Ishikawa (cell line): Measurements from ENCODE around the gene CYP11A1.

Experiments used
- CEBPB ChIP-seq: IDR thresholded peaks from 2 replicates; pipeline ENCODE4 v1.6.1; 2012
- CREB1 ChIP-seq: IDR thresholded peaks from 2 replicates; pipeline ENCODE4 v1.6.1; 2012; ENCODE audit warnings: low read depth
- EGR1 ChIP-seq: IDR thresholded peaks from 2 replicates; pipeline ENCODE4 v1.6.1; 2012
- EP300 ChIP-seq: IDR thresholded peaks from 2 replicates; pipeline ENCODE4 v1.6.1; 2012; ENCODE audit warnings: borderline replicate concordance
- FOXM1 ChIP-seq: IDR thresholded peaks from 2 replicates; pipeline ENCODE4 v1.6.1; 2012; ENCODE audit warnings: low read depth, borderline replicate concordance
- NFIC ChIP-seq: IDR thresholded peaks from 2 replicates; pipeline ENCODE4 v1.6.1; 2012
- RAD21 ChIP-seq: IDR thresholded peaks from 2 replicates; pipeline ENCODE4 v1.6.1; 2012; ENCODE audit warnings: low read depth
- TAF1 ChIP-seq: IDR thresholded peaks from 2 replicates; pipeline ENCODE4 v1.6.1; 2012; ENCODE audit warnings: low read depth, mild to moderate bottlenecking
- TCF12 ChIP-seq: IDR thresholded peaks from 2 replicates; pipeline ENCODE4 v1.6.1; 2012; ENCODE audit warnings: low read depth
- TEAD4 ChIP-seq: IDR thresholded peaks from 2 replicates; pipeline ENCODE4 v1.6.1; 2012
- YY1 ChIP-seq: IDR thresholded peaks from 2 replicates; pipeline ENCODE4 v1.6.1; 2012; ENCODE audit warnings: low read depth
- ZBTB7A ChIP-seq: IDR thresholded peaks from 2 replicates; pipeline ENCODE4 v1.6.1; 2012; ENCODE audit warnings: low read depth
- TF ChIP-seq, protein P1 (sequence below): IDR thresholded peaks from 2 replicates; pipeline ENCODE4 v1.6.1; 2012
- TF ChIP-seq, protein P2 (sequence below): IDR thresholded peaks from 2 replicates; pipeline ENCODE4 v1.6.1; 2012; ENCODE audit warnings: low read depth, mild to moderate bottlenecking
- TF ChIP-seq, protein P3 (sequence below): IDR thresholded peaks from 2 replicates; pipeline ENCODE4 v1.6.1; 2012

The CYP11A1 gene

DNA sequence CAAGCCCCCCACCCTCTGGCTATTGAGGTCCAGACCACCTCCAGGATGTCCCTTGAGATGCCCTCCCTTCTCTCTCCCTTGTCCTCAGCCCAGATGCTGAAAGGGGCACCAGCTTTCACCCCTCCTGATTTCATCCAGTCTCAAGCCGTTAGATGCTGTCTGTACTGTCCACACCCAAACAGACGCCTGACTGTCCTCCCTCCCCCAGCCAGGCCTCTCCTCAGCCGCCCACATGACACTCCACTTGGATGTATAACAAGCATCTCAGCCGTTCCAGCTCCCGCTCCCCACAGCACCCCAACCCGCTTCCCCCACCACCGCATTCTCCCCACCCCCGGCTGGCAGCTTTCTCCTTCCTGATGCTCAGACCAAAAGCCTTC is 25.0 kb upstream of the CYP11A1 start:
- no peak for TF ChIP-seq YY1
- no peak for TF ChIP-seq CEBPB
- no peak for TF ChIP-seq NFIC
- TF ChIP-seq EGR1 = no peak
- TF ChIP-seq EP300 = no peak
- no peak for TF ChIP-seq FOXM1
- TF ChIP-seq CREB1 = no peak
- TF ChIP-seq, protein P1, sequence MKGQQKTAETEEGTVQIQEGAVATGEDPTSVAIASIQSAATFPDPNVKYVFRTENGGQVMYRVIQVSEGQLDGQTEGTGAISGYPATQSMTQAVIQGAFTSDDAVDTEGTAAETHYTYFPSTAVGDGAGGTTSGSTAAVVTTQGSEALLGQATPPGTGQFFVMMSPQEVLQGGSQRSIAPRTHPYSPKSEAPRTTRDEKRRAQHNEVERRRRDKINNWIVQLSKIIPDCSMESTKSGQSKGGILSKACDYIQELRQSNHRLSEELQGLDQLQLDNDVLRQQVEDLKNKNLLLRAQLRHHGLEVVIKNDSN = no peak
- TF ChIP-seq TEAD4 = no peak

DNA sequence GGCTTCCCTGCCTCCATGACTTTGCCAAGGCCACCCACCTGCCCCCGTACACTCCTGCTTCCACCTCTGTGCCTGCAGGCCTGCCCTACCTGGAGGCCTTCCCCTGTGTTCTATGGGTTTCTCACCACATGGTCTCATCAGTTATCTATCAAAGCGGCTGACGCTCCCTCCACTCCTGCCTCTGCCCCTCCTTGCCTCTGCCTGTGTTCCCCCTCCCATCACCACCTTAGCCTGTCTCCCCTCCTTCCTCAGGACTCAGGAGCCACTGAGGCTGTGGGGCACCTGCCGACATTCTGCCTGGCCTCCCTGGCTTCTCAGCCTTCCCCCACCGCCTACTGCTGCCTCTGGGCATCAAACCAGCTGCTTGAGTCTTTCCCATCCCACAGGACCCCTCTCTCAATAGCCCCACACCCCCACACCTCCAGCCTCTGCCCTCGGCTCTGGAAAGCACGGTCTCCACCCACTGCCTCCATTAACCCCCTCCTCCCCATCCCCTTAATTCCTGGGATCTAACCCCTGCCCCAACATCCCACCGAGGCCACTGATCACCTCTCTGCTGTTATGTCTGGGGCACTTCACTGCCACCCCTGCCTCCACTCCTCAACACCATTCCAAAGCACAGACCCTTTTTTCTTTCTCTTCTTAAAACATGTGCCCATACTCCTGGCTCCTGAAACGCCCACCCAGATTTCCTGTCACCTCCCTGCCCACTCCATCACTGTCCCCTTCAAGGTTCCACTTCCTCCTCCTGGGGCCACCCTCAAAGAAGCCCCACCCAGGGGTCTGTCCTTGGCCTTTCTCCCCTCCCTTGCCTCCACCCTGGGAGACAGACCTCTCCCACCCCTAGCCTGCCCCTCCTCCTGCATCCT is 24.4 kb upstream of the CYP11A1 start:
- TF ChIP-seq CEBPB (no peak), TAF1 (no peak), RAD21 (no peak), YY1 (no peak), CREB1 (no peak), FOXM1 (no peak), TEAD4 (no peak), NFIC (no peak), TCF12 (no peak), EGR1 (no peak), ZBTB7A (no peak), EP300 (no peak)
- TF ChIP-seq, protein P2, sequence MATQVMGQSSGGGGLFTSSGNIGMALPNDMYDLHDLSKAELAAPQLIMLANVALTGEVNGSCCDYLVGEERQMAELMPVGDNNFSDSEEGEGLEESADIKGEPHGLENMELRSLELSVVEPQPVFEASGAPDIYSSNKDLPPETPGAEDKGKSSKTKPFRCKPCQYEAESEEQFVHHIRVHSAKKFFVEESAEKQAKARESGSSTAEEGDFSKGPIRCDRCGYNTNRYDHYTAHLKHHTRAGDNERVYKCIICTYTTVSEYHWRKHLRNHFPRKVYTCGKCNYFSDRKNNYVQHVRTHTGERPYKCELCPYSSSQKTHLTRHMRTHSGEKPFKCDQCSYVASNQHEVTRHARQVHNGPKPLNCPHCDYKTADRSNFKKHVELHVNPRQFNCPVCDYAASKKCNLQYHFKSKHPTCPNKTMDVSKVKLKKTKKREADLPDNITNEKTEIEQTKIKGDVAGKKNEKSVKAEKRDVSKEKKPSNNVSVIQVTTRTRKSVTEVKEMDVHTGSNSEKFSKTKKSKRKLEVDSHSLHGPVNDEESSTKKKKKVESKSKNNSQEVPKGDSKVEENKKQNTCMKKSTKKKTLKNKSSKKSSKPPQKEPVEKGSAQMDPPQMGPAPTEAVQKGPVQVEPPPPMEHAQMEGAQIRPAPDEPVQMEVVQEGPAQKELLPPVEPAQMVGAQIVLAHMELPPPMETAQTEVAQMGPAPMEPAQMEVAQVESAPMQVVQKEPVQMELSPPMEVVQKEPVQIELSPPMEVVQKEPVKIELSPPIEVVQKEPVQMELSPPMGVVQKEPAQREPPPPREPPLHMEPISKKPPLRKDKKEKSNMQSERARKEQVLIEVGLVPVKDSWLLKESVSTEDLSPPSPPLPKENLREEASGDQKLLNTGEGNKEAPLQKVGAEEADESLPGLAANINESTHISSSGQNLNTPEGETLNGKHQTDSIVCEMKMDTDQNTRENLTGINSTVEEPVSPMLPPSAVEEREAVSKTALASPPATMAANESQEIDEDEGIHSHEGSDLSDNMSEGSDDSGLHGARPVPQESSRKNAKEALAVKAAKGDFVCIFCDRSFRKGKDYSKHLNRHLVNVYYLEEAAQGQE = no peak
- TF ChIP-seq, protein P1 = no peak
- TF ChIP-seq, protein P3, sequence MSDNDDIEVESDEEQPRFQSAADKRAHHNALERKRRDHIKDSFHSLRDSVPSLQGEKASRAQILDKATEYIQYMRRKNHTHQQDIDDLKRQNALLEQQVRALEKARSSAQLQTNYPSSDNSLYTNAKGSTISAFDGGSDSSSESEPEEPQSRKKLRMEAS = no peak

DNA sequence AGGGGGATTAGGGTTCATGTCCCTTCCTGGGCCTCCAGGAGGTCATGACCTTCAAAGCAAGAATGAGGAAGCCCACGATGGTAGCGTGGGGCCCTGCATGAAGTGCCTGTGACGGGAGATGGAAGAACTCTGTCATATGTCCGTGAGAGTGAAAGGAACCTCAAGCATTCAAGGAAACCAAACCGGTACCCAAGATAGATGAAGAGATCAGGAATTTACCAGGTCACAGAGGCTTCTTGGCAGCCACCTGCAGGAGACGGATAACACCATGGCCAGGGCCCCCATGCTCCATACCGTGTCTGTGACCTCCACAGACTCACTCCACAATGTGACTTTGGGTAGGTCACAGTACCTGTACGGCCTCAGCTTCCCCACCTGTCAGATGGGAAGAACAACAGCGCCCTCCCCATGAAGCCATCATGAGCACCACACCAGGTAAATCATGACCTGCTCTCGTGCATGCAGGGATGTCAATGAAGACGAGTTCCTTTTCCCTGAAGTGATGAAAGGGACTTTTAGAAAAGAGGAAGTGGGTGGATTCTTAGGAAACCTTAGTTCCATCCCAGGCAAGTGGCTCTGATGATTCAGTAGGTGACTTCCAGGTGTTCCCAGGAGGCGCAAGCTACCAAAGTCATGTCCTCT is 23.3 kb upstream of the CYP11A1 start:
- TF ChIP-seq CREB1 (no peak), CEBPB (no peak)
- TF ChIP-seq, protein P2 = no peak

DNA sequence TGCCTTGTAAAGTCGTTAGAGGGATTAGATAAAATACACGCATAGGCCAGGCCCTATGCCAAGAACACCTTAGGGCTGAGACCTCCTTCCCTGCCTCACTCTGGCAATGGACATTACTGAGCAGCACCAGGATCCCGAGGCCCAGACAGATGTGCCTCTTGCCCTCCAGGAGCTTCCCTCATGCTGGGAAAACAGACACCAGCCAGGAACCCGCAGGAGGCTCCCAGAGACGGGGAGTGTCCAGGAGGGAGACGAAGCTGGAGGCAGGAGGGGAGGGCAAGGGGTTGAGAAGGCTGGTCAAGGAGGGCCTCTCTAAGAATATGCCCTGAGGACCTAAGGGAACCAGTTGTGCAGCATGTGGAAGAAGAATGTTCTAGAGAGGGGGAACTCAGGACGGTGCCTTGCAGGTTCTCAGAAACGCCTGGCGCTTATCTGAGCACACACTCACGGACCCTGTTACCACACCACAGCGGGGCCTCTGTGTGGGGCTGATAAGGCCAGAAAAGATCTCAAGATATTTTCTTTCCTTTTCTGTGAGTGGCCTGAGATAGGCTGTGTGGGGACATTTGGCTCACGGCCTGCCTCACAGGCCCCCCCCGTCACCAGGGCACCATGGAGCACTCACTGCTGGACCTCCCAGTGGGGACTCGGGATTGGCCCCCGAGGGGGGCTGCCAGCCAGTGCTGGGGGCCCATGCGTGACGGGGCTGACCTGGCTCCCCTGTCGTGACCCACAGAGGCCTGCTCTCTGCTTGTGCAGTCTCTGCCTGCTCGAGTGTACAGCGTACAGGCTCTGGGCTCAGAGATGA is 22.0 kb upstream of the CYP11A1 start:
- no peak for TF ChIP-seq YY1
- TF ChIP-seq CEBPB = no peak
- TF ChIP-seq TEAD4 = no peak
- TF ChIP-seq FOXM1 = no peak
- TF ChIP-seq CREB1 = no peak
- no peak for TF ChIP-seq TCF12
- TF ChIP-seq NFIC = no peak
- no peak for TF ChIP-seq TAF1
- TF ChIP-seq, protein P1 = no peak
- TF ChIP-seq, protein P2 = no peak
- TF ChIP-seq RAD21 = no peak
- TF ChIP-seq ZBTB7A = no peak
- TF ChIP-seq EGR1 = no peak
- TF ChIP-seq, protein P3 = no peak
- no peak for TF ChIP-seq EP300
